ENCODE data around the gene PHF21B. TPM values are rescaled to one million over a fixed set of nuclear protein-coding genes. Genes with fewer than 3 reads are reported as not detected.

Gene PHF21B
- total and polyA plus RNA-seq, 2 of the 8 experiments (the other 6 are each of a cell fraction or from before 2014, with no cell fraction given): 19.3 to 68.1 TPM

- H2BK12ac ChIP-seq (ENCODE audit: low read depth, low read length): no peak overlapping the region
- FAIRE-seq: no peak
- H4K5ac ChIP-seq (ENCODE audit: insufficient read length, low read depth, low read length): no peak overlapping the region
- peaks cover 0 to 9% of the 10 kb centered on the region in 2 experiments; a peak in 2 of 4 replicates for H3K79me2 ChIP-seq (ENCODE audit: control insufficient read depth in 1 of 2, insufficient read depth in 2 of 2, low read length in 2 of 2)
- no peak for DNase-seq (ENCODE audit: low read depth in 1 of 2, low spot score in 2 of 2)
- 85% methylated on average over 18 of the region's 18 CpGs; no CpG with 5 or more reads in 1 of the 2 experiments for WGBS, 2 experiments (ENCODE audit: extremely low coverage in 1 of 2, insufficient coverage in 1 of 2, insufficient read length in 1 of 2, insufficient replicate concordance in 2 of 2, low coverage in 1 of 2, low lambda C conversion rate in 2 of 2, missing lambda C conversion rate in 1 of 2)
- H2AK5ac ChIP-seq (ENCODE audit: low read depth, low read length): no peak overlapping the region
- H3K4me1 ChIP-seq (replicated peaks in 1 of 4; ENCODE audit: control insufficient read depth in 3 of 4, insufficient read depth in 4 of 4, low read length in 3 of 4): no peaks in the 10 kb centered on the region; a peak in 1 of 7 replicates
- H3K23me2 ChIP-seq (ENCODE audit: low read depth, low read length): no peaks in the 10 kb centered on the region
- ChIA-PET POLR2A (ENCODE audit: partially characterized antibody) (interaction anchor here (0.8 to 1.3 kb wide), 2 partner anchors 14 to 58 kb away, joined by 3 read pairs; no protein-coding TSS in a partner anchor), CTCF (ENCODE audit: partially characterized antibody) (interaction anchor here (0.6 to 2.8 kb wide), 9 partner anchors 9 to 282 kb away, joined by 3 to 8 read pairs (median 3); no protein-coding TSS in a partner anchor)
- H3K9me3 ChIP-seq (ENCODE audit: insufficient read depth in 2 of 2, low read depth in 1 of 2, low read length in 1 of 2): no peaks in the 10 kb centered on the region
- no peak overlapping the region for H3K4me3 ChIP-seq (ENCODE audit: extremely low read depth in 1 of 4, insufficient read depth in 2 of 4, low read depth in 3 of 4, low read length in 4 of 4)
- no peak overlapping the region for H2BK5ac ChIP-seq (ENCODE audit: low read depth, low read length)
- no peak overlapping the region for H2AFZ ChIP-seq (ENCODE audit: low read length)
- H3K36me3 ChIP-seq (ENCODE audit: control insufficient read depth in 2 of 4, insufficient read depth in 4 of 4, low read length in 3 of 4): peaks cover 0 to 3% (median 0%) of the 10 kb centered on the region in 4 experiments; a peak in 1 of 8 replicates
- H4K20me1 ChIP-seq (replicated peaks in 1 of 2; ENCODE audit: control insufficient read depth in 1 of 2, insufficient read depth in 2 of 2, low read length in 2 of 2): peaks cover 14 to 19% of the 10 kb centered on the region in 2 experiments
- H3K79me1 ChIP-seq (ENCODE audit: low read depth, low read length): peaks cover 11% of the 10 kb centered on the region; the same call in 1 of the 2 replicates
- H2BK15ac ChIP-seq (ENCODE audit: low read length): no peak overlapping the region
- H3K14ac ChIP-seq (ENCODE audit: insufficient read length): no peak overlapping the region
- H3K4me2 ChIP-seq (ENCODE audit: insufficient read depth in 1 of 2, low read depth in 2 of 2, low read length in 2 of 2): no peak overlapping the region
- H3K18ac ChIP-seq (ENCODE audit: extremely low read depth, low read length): no peak overlapping the region
- no peak overlapping the region for H3K27ac ChIP-seq (ENCODE audit: low read depth, low read length)
- no peak overlapping the region for H4K91ac ChIP-seq (replicated peaks; ENCODE audit: insufficient read length, low read length)
- H3K23ac ChIP-seq (ENCODE audit: insufficient read length): no peak overlapping the region
- no peak overlapping the region for H4K8ac ChIP-seq (ENCODE audit: extremely low read depth, insufficient read depth, low read length)
- H3K56ac ChIP-seq (replicated peaks; ENCODE audit: insufficient read length, low read depth, low read length): no peak overlapping the region
- no peak overlapping the region for H3K9ac ChIP-seq (replicated peaks in 1 of 4; ENCODE audit: extremely low read depth in 1 of 4, low read depth in 3 of 4, low read length in 3 of 4)
- no peaks in the 10 kb centered on the region for H3K27me3 ChIP-seq (replicated peaks in 1 of 4; ENCODE audit: control insufficient read depth in 3 of 4, extremely low read depth in 1 of 4, insufficient read depth in 3 of 4, low read length in 3 of 4)
- H2BK120ac ChIP-seq (replicated peaks; ENCODE audit: low read depth, low read length): no peak overlapping the region
- no peak overlapping the region for H3K4ac ChIP-seq (replicated peaks; ENCODE audit: insufficient read length, low read depth, low read length)
- H2BK20ac ChIP-seq (ENCODE audit: low read length): no peak overlapping the region
- no peak for TF ChIP-seq E2F6 (IDR thresholded peaks at IDR 0.05)
Measured at GRCh38 chr22:44927463-44928135, 82.2 kb downstream of the PHF21B start.

All from H1 (cell line).